ENCODE measurements around the gene PDCD1.
"Not testable (repeated sequence)": the region's sequence is repeated elsewhere in the genome, so short reads cannot be mapped to it uniquely, and the experiment has no call there.

PDCD1 gene

DNA sequence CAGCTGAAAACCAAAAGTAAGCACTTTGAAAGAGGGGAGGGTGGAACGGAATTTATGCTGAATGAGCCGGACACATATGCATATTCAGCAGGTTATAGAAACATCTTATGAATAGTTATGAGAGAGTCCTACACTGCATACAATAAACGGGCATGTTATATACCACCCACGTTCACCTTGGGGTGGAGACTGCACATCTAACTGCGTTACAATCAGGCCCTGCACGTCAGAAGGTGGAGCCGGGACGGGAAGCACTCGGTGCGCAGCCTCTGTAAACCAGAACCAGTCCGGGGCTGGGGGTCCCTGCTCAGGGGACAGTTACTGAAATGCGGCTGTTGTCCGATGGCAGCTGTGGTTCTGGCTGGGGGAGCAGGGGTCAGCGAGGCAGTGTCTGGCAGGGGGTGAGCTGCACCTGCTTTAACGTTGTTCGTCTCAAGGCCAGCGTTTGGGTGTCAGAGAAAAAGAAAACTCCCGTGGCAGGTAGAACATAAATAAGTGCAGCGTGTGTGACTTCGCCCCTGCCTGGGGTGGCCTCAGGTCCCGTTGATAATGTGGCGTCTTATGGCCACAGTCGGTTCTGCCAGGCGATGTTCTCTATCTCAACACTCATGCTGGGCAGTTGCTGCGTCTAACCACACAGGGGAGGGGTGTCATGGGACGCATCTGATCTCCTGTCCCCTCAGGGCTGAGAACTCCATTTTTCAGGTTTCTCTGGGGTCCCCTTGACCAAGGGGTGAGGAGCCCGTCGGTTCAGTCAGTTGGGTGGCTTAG is 24.8 kb downstream of the PDCD1 start:
- DNase-seq (ENCODE audit: low read depth): not testable (repeated sequence)

DNA sequence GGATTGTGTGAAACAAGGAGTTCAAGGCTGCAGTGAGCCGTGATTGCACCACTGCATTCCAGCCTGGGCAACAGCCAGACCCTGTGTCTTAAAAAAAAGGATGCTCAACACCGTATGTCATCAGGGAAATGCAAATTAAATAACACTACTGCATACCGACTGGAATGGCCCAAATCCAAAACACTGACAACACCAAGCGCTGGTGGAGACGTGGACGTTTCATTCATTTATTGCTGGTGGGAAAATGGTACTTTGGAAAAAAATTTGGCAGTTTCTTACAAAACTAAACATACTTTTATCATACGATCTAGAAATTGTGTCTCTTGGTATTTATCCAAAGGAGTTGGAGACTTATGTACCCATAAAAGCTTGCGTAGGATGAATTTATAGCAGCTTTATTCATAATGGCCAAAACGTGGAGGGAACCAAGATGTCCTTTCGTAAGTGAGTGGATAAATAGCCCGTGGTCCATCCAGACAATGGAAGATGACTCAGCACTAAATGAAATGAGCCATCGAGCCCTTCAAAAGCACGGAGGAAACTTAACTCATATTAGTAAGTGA is 25.5 kb downstream of the PDCD1 start:
- DNase-seq (ENCODE audit: low read depth): no peak

DNA sequence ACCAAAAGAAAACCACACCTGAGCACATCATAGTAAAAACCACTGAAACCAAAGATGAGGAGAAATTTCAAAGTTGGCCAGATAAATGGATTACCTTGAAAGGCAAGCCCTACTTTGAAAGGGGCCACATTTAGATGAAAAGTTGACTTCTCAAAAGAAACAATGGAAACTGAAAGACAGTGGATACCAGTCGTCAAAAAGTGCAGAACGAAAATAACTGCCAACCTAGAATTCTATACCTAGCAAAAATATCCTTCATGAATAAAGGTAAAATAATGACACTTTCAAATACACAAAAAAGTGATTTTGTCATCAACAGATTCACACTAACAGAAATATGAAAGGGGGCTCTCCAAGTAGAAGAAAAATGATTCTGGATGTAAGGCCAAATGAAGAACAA is 31.3 kb downstream of the PDCD1 start:
- no peak for DNase-seq (ENCODE audit: low read depth)

DNA sequence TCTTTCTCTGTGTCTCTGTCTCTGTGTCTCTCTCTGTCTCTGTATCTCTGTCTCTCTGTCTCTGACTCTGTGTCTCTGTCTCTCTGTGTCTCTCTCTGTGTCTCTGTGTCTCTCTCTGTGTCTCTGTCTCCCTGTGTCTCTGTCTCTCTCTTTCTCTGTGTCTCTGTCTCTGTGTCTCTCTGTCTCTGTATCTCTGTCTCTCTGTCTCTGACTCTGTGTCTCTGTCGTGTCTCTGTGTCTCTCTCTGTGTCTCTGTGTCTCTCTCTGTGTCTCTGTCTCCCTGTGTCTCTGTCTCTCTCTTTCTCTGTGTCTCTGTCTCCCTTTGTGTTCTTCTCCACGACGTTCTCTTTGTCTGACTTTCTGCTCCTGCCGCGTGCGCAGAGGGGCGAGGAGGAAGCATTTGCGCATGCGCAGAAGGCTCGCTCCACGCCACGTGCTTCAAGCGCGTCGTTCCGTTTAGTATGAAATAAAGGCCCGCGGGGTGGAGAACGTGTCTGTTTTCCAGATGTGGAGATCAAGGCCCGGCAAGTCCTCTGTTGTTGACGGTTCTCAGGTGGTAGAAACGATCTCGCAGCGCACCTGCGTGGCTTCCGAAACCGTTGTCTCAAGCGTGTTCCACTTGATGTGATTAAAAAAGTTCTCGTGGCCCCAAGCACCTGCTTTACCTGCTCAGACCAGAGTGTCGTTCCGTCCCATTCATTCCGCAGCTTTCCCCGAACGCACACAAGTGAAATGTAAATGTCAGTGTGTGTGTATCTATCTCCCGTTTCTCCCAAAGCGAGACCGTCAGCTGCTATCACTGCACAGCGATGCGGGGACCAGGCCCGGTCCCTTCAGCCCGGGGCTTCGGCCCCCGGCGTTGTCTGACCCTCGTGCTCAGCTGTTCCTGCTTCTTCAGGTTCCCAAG is 34.9 kb downstream of the PDCD1 start:
- not testable (repeated sequence) for DNase-seq (ENCODE audit: low read depth)

DNA sequence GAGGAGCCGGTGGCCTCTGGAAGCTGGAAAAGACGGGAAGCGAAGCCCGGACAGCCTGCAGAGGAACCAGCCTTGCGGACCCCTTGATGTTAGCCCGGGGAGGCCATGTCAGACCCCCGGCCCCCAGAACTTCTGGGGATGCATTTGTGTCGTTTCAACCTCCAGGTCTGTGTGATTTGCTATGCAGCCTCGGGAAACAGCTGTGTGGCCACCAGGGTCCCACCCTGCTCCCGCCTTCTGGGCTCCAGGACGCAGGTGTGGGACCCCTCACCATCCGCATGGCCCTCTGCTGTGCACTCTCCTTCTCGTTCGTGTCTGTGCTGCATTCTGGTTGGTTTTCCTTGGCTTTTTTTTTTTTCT is 36.5 kb downstream of the PDCD1 start:
- no peak for DNase-seq (ENCODE audit: low read depth)

DNA sequence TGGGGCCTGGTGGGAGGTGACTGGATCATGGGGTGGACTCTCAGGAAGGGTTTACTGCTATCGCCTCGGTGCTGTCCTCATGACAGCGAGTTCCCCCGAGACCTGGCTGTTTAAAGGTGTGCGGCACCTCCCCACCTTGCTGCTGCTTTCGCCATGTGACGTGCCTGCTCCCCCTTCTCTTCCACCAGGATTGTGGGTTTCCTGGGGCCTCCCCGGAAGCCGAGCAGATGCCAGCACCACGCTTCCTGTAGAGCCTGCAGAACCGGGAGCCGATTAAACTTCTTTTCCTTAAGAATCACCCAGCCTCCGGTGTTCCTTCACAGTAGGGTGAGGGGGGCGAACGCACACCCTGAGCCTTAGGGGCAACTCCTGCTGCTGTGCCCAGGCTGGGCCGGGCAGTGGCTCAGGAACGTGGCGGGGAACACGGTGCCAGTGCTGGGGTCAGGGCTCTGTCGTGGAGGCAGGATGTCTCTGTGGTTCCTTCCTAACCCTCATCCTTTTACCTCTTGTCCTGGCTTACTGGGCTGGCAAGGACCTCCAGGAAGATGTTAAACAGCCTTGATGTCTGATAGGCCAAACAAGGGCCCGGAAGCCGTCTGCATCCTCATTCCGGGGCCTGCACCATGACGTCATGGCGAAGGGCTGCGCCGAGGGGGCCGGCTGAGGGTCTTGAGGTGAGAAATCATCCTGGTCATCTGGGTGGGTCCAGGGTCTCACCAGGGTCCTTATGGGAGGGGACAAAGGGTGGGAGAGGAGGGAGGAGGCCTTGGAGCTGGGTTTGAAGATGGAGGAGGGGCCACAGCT is 37.0 kb downstream of the PDCD1 start:
- no peak for DNase-seq (ENCODE audit: low read depth)

DNA sequence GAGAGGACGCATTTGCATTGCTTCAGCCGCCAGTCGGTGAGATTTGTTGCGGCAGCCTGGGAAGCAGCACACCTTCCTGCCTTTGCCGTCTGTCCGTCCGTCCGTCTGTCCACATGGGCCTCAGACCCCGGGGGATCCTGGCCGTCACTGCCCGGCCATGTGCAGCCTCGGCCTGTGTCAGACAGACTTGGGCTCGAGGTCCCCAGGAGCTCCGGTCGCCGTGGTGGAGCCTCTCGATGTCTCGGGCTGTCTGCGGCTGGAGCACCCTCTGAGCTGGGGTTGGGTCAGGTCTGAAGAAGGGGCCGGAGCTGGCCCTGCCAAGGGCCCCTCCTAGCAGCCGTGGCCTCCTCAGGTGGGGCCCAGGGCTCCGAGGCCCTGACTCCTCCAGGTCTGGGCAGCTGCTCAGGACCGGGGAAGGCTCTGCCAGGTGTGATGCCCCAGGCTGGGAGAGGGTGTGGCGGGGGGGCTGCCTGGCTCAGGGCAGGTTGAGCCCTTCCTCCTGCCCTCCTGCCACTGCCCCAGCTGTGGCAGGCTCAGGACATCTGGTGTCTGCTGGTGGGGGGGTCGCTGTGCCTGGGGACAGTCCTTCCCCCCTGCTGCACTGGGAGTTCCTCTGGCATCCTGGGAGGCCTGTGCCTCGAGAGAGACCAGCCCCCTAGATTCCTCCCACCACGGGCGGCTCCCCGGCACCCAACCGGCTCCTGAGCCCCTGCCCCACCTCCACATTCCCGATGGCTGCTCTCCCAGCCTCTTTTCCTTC is 37.9 kb downstream of the PDCD1 start:
- DNase-seq (ENCODE audit: low read depth): no peak

DNA sequence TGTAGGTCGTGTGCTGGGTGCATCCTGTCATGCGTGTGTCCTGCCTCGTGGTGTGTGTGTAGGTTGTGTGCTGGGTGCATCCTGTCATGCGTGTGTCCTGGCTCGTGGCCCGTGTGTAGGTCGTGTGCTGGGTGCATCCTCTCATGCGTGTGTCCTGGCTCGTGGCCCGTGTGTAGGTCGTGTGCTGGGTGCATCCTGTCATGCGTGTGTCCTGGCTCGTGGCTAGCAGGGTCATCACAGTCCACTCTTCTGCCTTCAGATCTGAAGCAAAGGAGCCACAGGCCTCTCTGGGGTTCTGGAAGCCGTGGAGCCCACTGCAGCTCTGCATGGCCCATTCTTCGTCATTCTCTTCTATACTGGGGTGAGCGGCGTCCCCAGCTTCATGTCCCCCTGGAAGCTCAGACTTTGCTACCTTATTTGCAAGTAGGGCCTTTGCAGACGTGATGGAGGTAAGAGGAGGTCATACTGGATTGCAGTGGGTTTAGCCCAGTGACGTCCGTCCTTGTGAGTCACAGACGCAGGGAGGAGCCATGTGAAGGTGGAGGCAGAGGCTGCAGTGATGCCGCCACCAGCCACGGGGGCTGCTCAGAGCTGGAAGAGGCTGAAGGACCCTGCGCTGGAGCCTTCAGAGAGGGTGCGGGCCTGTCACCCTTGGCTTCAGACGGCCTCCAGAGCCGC is 38.6 kb downstream of the PDCD1 start:
- not testable (repeated sequence) for DNase-seq (ENCODE audit: low read depth)

DNA sequence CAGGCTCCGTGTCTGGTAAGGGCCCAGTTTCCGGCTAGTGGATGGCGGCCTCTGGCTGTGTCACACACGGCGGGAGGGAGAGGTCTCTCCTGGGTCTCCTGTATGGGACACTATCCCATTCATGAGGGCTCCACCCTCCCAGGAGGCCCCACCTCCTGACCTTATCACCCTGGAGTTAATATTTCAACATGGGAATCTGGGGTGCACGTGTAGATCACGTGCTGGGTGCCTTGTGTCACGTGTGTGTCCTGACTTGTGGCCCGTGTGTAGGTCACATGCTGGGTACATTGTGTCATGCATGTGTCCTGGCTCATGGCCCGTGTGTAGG is 39.8 kb downstream of the PDCD1 start:
- DNase-seq (ENCODE audit: low read depth): no peak

DNA sequence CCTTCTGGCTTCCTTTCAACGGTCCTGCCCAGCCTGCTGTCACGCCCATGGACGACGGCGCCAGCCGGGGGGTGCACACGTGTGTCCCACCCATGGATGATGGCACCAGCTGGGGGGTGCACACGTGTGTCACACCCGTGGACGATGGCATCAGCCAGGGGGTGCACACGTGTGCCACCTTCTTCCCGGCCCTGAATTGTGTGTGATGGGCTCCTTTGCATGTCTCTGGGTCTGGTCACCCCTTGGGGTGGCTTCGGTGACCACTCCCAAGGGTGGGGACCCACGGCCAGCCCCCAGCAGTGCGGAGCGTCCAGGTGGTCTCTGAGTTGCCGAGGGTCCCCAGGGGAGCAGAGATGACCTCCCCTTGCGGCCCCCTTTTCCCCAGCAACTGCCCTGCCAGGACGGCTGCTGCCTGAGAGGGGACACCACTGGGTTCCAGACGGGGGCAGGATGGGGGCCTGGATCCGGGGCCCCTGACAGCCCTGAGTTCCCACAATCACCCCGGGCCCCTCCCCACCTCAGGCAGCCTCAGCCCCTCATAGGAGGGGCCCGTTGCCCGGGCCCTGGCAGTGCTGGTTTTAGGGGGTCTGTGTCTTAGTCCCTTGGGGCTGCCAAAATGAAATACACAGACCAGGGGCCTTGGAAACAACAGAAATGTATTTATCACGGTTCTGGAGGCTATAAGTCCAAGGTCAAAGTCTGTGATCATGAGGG is 40.3 kb downstream of the PDCD1 start:
- no peak for DNase-seq (ENCODE audit: low read depth)

DNA sequence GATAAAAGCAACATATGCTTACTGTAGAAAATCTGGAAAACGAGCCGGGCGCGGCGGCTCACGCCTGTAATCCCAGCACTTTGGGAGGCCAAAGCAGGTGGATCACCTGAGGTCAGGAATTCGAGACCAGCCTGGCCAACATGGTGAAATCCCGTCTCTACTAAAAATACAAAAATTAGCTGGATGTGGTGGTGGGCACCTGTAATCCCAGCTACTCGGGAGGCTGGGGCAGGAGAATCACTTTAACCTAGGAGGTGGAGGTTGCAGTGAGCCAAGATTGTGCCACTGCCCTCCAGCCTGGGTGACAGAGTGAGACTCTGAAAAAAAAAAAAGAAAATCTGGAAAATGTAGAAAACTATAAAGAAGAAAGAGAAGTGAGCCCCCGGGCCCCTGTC is 40.9 kb downstream of the PDCD1 start:
- DNase-seq (ENCODE audit: low read depth): not testable (repeated sequence)

DNA sequence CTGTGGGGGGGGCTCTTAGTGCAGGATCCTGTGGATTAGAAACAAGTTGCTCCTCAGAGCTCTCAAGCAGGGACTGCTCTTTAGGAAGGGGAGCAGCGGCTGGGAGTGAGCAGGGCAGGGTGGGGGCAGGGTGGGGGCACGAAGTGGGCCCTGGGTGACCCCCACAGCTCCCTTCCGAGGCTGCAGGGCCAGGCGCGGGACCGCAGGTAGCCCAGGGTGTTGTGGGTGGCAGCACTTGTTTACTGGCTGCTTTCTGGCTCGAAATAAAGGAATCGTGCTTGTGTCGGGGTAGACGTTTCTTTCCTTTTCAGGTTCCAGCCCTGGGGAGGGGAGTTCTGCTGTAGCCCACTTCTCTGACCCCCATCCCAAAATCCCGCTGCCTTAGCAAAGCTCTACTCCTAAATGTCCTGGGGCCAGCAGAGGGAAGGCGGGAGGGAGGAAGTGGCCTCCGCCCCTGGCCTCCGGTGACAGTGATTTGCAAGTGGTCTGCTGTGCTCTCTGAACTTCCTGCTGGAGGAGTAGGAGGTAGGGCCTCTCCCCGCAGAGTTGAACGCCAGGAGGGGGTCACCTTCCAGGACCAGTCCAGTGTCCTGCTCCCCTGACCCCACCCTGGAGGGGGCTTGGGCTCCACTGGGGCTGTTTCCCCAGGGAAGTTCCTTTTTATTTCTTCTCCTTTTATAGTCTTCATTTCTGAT is 41.4 kb downstream of the PDCD1 start:
- DNase-seq (ENCODE audit: low read depth): no peak

DNA sequence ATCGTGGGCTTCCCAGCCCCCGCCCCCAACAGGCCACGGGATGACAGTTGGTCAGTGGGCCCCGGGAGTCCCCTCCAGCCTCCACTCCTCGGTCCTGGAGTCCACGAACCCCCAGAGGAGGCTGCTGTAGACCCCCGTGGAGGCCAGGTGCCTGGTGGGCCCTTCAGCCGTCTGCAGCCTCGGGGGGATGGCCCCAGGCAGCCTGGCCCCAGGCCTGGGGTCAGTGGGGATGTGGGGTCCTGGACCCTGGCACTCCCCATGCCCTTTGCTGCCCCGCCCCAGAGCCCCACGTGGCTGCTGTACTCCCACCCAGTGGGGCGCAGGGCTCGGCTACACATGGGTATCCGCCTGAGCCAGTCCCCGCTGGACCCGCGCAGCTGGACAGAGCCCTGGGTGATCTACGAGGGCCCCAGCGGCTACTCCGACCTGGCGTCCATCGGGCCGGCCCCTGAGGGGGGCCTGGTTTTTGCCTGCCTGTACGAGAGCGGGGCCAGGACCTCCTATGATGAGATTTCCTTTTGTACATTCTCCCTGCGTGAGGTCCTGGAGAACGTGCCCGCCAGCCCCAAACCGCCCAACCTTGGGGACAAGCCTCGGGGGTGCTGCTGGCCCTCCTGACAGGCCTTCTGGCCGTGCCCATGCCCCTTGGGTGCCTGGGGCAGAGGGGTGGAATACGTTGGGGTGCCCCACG is 42.1 kb downstream of the PDCD1 start:
- no peak for DNase-seq (ENCODE audit: low read depth)

DNA sequence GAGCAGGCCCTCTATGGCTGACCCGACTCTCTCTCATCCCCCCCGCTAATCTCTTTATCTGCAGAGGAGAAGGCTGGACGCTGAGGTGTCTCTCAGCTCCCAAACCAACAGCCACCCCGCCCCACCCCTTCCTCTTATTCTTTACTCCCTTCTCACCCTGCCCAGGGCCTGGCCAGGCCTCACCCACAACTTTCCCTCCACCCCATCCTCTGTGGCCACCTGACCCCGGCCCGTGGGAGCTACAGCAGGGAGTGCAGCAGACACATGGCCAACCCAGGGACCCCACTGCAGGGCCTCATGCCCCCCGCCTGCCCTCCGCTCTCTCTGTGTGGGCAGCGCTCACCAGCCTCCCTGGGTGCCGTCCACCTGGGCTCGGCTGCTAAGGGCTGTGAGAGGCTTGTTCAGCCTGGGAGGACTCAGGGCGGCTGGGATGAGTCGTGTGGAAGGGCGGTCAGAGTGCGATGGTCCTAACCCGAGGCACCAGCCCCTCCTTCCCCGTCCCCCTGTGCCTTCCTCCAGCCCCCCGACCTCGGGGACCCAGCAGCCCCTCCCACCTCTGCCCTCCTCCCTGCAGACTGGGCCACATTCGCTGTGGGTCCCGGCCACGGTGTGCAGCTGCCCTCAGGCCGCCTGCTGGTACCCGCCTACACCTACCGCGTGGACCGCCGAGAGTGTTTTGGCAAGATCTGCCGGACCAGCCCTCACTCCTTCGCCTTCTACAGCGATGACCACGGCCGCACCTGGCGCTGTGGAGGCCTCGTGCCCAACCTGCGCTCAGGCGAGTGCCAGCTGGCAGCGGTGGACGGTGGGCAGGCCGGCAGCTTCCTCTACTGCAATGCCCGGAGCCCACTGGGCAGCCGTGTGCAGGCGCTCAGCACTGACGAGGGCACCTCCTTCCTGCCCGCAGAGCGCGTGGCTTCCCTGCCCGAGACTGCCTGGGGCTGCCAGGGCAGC is 42.9 kb downstream of the PDCD1 start:
- no peak for DNase-seq (ENCODE audit: low read depth)

DNA sequence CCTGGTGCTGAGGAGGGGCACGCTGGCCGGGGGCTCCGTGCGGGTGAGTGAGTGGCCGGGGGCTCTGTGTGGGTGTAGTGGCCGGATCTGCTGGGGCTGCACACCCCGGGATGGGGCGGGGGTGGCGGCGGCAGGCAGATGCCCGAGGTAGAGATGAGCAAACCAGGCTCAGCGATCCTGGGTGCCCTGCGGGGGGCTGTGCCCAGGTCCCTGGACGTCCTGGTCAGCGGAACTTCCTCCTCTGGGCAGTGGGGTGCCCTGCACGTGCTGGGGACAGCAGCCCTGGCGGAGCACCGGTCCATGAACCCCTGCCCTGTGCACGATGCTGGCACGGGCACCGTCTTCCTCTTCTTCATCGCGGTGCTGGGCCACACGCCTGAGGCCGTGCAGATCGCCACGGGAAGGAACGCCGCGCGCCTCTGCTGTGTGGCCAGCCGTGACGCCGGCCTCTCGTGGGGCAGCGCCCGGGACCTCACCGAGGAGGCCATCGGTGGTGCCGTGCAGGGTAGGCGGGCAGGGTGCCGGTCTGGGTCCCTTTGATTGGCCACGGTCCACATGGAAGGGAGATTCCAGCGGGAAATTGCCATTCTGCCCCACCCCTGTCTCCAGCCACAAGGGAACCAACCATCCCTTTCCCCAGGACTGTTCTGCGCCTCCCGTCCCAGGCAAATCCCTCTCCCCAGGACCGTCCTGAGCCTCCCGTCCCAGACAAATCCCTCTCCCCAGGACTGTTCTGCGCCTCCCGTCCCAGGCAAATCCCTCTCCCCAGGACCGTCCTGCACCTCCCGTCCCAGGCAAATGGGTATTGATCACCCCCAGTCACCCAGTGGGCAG is 43.8 kb downstream of the PDCD1 start:
- no peak for DNase-seq (ENCODE audit: low read depth)

DNA sequence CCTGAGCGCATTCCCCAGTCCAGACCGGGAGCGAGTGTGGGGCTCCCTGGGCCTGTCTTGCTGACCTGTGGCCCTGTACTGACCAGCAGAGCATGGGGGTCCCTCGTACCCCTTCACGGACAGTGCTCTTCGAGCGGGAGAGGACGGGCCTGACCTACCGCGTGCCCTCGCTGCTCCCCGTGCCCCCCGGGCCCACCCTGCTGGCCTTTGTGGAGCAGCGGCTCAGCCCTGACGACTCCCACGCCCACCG is 44.4 kb downstream of the PDCD1 start:
- DNase-seq (ENCODE audit: low read depth): no peak

DNA sequence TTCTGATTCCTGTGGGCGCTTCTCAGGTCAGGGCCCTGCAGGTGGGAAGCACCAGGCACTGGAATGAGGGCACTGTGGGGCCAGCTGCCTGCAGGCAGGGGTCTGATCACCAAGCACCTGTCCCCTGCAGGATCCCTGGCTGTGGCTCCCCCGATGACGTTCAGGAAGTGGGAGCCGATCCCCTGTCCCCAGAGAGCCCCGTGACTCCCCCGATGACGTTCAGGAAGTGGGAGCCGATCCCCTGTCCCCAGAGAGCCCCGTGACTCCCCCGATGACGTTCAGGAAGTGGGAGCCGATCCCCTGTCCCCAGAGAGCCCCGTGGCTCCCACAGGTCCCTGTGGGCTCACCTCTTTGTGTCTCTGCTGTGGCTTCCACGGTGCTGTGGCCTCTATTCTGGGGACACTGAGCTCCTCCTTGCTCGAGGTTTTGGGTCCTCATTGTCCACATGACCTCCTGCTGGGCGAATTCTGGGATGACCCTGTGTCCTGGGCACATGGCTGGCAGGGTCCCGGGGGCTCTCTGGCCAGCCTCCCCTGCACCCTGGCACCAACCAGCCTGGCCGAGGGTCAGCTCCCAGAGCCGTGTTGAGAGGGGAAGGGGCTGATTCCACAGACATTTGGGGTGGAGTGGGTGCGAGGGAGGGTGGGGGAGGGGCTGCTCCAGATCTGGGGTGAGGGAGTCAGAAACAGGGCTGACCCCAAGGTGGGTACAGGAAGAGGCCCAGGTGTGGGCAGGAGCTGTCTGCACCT is 44.9 kb downstream of the PDCD1 start:
- no peak for DNase-seq (ENCODE audit: low read depth)
